GM12801 (cell line): ENCODE data around the gene ATG2A.

ENCODE experiments used
- CTCF ChIP-seq: IDR thresholded peaks from one replicate; pipeline ENCODE4 v1.5.1; 2011; ENCODE audit warnings: control low read depth; ENCODE audit not compliant: insufficient read length; ENCODE audit errors: extremely low read depth

ATG2A gene

GRCh38 chr11:64930340-64930739 lies 13.3 kb upstream of the ATG2A start:
- no peak for TF ChIP-seq CTCF

GRCh38 chr11:64929625-64930024 lies 12.6 kb upstream of the ATG2A start:
- no peak for TF ChIP-seq CTCF

GRCh38 chr11:64928957-64929356 lies 11.9 kb upstream of the ATG2A start:
- no peak for TF ChIP-seq CTCF

GRCh38 chr11:64926689-64927088 lies 9.7 kb upstream of the ATG2A start:
- TF ChIP-seq CTCF = no peak

- no peak for TF ChIP-seq CTCF
These were observed 8.8 kb upstream of the ATG2A start for GRCh38 chr11:64925536-64926436.

- TF ChIP-seq CTCF = no peak
These were observed 7.9 kb upstream of the ATG2A start for GRCh38 chr11:64924910-64925284.

- no peak for TF ChIP-seq CTCF
These were observed 7.2 kb upstream of the ATG2A start, which contains the start of gene PPP2R5B for GRCh38 chr11:64923944-64924909. Gene PPP2R5B (plus strand): TSS chr11:64924689. CDS start chr11:64925735, 1,046 bp downstream.
